DMS153 treated with DMSO at 0.1 percent for 48 hours (cell line): ENCODE data around the gene DDX1.

Experiments used
- DNase-seq: peaks from one replicate; lab custom pipeline; 2025; ENCODE audit not compliant: unreplicated experiment; lab: John Stamatoyannopoulos, UW

Gene DDX1

GRCh38 chr2:15628899-15629855 lies 37.5 kb downstream of the DDX1 start:
- DNase-seq = no peak

- no peak for DNase-seq
Observed at GRCh38 chr2:15630121-15630977, 38.7 kb downstream of the DDX1 start.

DNA sequence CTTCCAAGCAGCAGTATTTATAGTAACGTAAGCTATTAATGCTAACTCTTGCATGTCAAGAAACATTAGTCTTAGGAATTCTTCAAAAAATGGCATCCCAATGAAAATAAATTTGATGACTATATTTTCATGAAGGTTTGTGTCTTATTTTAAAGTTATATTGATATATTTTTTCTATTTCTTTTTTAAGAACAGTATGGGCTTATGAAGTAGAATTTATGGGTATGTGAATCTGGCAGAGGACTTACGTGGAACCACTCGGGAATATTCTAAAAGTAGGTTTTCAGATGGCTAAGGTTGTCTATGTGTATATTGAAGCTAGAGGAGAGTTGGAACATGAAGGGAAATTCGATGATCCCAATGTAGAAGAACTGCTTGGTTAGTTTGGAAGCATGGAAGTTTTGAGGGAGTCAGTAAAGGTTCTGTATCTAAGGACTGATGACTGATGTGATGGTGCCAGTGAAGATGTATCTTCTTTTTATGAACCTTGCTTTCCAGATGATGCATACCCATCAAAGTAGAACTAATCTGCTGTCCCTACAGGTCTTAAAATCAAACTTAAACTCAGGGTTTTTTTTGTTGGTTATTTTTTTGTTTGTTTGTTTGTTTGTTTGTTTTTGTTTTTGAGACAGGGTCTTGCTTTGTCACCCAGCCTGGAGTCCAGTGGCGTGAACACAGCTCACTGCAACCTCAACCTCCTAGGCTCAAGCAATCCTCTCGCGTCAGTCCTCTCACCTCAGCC lies 39.5 kb downstream of the DDX1 start:
- no peak for DNase-seq

DNA sequence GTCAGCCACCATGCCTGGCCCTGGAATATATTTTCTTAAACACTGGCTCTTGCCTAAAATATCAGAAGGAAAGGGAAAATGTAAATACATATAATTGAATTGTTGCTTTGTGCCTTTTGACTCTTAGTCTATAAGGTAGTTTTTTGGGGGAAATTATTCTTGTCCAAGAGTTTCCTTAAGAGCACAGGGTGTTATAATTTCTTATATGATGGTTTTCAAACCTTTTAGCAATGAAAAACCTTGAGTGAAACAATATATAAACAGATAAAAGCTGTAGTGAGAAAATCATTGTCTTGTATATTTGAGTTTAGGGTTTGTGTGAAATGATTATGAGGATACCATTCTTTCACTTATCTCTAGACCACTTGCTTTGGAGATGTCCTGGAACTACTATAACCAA lies 40.2 kb downstream of the DDX1 start:
- no peak for DNase-seq

GRCh38 chr2:15633043-15633970 lies 41.6 kb downstream of the DDX1 start:
- DNase-seq = no peak

DNA sequence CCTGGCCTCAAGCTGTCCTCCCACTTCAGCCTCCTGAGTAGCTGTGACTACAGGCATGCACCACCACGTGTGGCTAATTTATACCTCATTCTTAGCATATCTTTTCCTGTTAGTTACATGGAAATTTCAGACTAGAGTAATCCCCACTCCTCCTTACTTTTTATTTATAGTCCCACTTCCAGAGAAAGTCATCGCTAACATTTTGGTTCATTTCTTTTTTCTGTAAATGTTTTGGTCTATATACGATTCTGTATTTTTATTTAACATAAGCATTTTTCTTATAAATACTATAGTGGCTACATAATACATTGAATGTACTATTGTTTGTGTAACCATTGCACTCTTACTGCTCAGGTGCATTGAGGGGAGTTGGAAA lies 42.3 kb downstream of the DDX1 start:
- DNase-seq = no peak

DNA sequence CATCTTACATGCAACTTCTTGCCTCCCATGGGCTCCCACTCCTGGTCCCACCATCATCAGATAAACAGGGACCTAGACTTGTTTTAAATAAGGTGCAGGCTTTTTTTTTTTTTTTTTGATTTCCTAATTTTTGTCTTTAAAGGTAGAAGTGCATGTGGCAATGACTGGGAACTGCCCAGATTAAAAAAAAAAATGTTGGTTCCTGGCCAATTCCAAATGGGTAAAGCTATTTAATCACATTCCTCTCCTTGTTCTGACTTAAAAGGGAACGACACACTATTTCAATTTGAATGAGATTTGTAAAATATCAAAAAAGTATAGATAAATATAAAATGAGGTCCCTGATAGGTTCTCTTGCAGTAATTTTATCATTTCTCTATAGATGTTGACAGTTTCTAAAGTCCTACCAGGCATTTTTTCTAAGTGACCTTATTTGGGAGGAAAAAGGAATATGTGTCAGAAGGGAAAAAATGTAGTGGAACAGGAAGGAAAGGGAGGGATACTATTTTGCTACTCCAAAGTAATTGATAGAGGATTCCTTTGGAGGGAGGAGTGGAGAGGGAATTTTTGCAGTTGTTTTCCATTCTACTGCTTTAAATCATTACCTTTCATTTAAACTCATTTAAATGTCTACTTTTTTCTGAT lies 43.3 kb downstream of the DDX1 start:
- DNase-seq = no peak

GRCh38 chr2:15636972-15637785 lies 45.5 kb downstream of the DDX1 start:
- DNase-seq = no peak

GRCh38 chr2:15638720-15639119 lies 47.1 kb downstream of the DDX1 start:
- no peak for DNase-seq

GRCh38 chr2:15639323-15640251 lies 47.9 kb downstream of the DDX1 start:
- no peak for DNase-seq

DNA sequence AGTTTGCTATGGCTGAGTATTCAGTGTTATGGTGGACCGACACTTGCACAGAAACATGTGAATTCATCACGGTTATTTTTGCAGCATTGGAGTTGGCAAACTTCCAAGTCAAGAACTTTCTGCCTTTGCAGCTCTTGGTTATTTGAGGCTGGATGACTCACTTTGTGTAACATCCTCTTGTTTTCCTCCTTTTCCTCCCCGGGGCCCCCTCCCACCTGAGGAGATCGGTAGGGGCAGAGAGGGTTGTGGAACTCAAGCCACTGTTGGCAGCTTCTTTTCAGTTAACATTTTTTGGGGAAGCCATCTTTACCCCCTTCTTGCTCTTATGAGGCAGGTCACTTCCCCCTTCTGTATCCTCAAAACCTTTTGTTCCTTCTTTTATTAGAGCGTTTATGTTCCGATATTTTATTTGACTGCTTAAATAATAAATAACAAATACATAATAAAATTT lies 48.6 kb downstream of the DDX1 start:
- no peak for DNase-seq

- DNase-seq = no peak
Observed at GRCh38 chr2:15640784-15641183, 49.1 kb downstream of the DDX1 start.

- DNase-seq = no peak
Observed at GRCh38 chr2:15641530-15641982, 49.9 kb downstream of the DDX1 start.

DNA sequence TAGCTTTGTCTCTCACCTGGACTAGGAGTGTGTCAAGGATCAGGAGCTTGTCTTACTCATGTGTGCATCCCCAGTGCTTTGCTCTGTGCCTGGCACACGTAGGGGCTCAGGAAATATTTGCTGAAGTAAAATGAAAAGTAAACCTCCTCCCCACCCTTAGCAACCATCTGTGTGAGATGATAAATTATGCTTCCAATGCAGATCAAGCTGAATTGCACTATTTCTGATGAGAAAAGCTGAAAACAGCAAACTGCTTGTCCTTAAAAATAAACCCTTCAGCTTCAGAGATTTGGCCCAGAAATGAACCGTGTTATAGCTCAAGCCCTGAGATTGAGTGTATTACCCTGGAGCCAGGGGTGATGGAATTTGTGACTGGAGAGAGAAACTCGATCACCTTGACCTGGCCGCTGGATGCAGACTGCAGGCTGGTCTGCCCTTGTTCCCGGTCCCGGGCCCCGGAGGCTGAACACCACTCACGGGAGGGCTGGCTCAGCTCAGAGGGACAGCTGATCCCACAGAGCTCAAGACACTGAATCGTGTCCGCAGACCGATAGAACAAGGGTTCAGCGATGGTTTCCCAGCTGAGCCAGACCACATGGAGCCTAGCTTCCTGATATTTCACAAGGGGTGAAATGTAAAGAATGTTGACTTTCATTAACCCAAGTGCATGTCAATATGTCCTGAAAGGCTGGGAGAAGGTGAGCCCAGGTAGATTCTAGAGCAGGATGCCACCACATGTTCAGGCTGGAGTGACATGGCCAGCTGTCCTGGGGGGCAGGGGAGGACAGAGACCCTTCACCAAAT lies 50.5 kb downstream of the DDX1 start:
- DNase-seq = no peak

DNA sequence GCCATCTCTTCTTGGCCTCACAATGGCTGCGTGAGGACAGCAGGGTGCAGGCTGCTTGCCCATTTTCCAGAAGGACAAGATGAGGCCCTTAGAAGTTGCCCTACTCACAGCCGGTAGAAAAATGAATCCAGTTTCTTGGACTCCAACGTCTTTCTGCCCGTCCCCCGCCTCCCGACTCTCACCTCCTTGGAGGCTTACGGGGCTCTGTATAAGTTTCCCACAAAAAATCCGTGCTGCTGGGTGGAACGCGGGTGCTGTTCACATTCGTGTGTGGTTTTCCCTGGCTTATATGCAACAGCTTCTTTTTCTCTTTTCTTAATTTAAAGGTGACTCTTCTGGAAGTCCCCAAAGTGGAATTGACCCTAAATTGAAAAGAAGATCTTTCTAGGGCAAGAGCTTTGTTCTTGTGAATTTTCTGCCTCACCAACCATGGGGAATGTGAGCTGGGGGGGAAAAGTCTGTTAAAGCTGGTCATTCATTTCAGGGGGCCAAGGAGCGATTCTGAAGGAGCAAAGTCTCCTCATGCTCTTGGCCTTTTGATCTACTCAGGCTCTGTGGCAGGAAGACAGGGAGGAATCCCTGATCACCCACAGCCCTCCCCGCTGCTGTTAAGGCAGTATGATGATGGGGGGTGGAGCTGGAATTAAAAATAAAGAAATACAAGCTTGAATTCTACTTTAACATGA lies 51.3 kb downstream of the DDX1 start:
- DNase-seq = no peak
